ENCODE results near the gene PALM.
"Not testable (repeated sequence)": the region's sequence is repeated elsewhere in the genome, so short reads cannot be mapped to it uniquely, and the experiment has no call there.

Gene PALM

DNA sequence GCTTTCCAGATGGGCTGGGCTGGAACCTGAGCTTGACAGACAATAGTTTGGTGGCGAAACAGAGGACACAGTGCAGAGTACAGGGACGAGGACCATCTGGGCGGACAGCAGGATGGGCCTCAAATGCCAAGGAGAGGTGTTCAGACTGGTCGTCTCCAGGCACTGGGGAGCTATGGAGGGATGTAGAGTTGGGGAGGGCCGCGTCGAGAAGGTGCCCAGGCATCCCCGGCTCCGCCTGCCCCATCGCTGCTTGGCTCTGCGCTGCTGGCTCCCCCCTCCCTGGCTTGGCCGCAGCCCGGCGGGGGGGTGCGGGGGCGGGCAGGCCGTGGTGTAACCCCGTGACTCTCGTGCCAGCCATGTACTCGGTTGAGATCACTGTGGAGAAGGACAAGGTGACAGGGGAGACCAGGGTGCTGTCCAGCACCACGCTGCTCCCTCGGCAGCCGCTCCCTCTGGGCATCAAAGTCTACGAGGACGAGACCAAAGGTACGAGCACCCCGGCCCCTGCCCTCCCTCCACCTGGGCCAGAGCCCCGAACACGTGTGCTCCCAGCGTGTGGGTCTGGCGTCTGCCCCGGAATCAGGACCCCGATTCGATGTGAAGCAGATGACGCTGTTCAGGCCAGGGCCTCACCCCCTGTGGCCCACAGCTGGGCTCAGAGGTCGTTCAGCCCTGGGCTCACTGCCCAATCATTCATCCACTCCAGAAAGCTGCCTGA lies 31.4 kb downstream of the PALM start:
- Histone ChIP-seq H3K9me3 (ENCODE audit: control extremely low read depth in 1 of 5, control insufficient read depth in 4 of 5, insufficient read depth in 2 of 5, low read depth in 1 of 5, low read length in 4 of 5) (peaks cover 0 to 2% (median 0%) of the 10 kb centered on the region in 5 experiments), H3K4me3 (ENCODE audit: control insufficient read depth in 1 of 7, extremely low read depth in 1 of 7, insufficient read depth in 4 of 7, low read depth in 2 of 7, low read length in 6 of 7) (no peak overlapping the region), H3K27me3 (replicated peaks in 2 of 5; ENCODE audit: control insufficient read depth in 4 of 5, insufficient read depth in 5 of 5, low read length in 4 of 5) (no peaks in the 10 kb centered on the region), H3K36me3 (ENCODE audit: control insufficient read depth in 4 of 4, insufficient read depth in 4 of 4, low read length in 3 of 4) (no peaks in the 10 kb centered on the region), H3K27ac (ENCODE audit: insufficient read depth in 1 of 2, low read depth in 1 of 2, low read length in 2 of 2, poor library complexity in 1 of 2, severe bottlenecking in 2 of 2) (no peak overlapping the region), H3K4me1 (ENCODE audit: control extremely low read depth in 1 of 4, control insufficient read depth in 4 of 4, insufficient read depth in 4 of 4, low read length in 3 of 4) (no peaks in the 10 kb centered on the region)
- ChIA-PET CTCF (interaction anchor here (0.5 to 3.8 kb wide), 9 partner anchors 9 to 109 kb away, joined by 3 to 14 read pairs (median 3); no protein-coding TSS in a partner anchor), POLR2A (no interaction called here)
- DNase-seq = no peak
- WGBS (ENCODE audit: insufficient coverage) = 97% methylated on average over 24 of the region's 36 CpGs

DNA sequence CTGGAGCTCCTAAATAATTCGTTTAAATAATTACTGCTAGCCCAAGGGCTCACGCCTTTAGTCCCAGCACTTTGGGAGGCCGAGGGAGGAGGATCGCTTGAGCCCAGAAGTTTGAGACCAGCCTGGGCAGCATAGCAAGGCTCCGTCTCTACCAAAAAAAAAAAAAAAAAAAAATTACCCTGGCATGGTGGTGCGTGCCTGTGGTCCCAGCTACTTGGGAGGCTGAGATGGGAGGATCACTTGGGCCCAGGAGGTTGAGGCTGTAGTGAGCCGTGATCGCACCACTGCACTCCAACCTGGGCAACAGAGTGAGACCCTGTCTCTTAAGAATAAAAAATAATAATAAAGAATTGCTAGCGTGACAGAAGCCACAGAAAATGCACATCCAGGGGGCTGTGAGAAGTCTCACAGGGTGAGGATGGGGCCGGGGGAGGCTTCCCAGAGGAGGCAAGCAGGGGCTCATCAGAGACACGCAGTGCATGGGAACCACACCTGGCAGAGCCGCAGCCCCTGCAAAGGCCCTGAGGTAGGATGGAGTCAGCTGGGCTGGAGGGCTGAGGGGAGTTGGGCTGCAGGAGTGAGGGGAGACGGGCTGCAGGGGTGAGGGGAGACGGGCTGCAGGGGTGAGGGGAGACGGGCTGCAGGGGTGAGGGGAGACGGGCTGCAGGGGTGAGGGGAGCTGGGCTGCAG lies 32.2 kb downstream of the PALM start:
- ChIA-PET CTCF (interaction anchor here (0.5 to 3.8 kb wide), 7 partner anchors 10 to 157 kb away, joined by 3 to 14 read pairs (median 5); no protein-coding TSS in a partner anchor), POLR2A (interaction anchor here (0.6 to 0.9 kb wide), 2 partner anchors 13 to 109 kb away, joined by 4 to 6 read pairs; no protein-coding TSS in a partner anchor)
- WGBS (ENCODE audit: insufficient coverage) = 91% methylated on average over 7 of the region's 16 CpGs
- not testable (repeated sequence) for H3K27me3 ChIP-seq (replicated peaks in 2 of 5; ENCODE audit: control insufficient read depth in 4 of 5, insufficient read depth in 5 of 5, low read length in 4 of 5); H3K27ac ChIP-seq (ENCODE audit: insufficient read depth in 1 of 2, low read depth in 1 of 2, low read length in 2 of 2, poor library complexity in 1 of 2, severe bottlenecking in 2 of 2); H3K4me3 ChIP-seq (ENCODE audit: control insufficient read depth in 1 of 7, extremely low read depth in 1 of 7, insufficient read depth in 4 of 7, low read depth in 2 of 7, low read length in 6 of 7); H3K36me3 ChIP-seq (ENCODE audit: control insufficient read depth in 4 of 4, insufficient read depth in 4 of 4, low read length in 3 of 4); H3K9me3 ChIP-seq (ENCODE audit: control extremely low read depth in 1 of 5, control insufficient read depth in 4 of 5, insufficient read depth in 2 of 5, low read depth in 1 of 5, low read length in 4 of 5); H3K4me1 ChIP-seq (ENCODE audit: control extremely low read depth in 1 of 4, control insufficient read depth in 4 of 4, insufficient read depth in 4 of 4, low read length in 3 of 4)
- DNase-seq = peak in 2 of 3 donors; percentile 20 to 35

GRCh38 chr19:741506-742131 lies 32.9 kb downstream of the PALM start:
- ChIA-PET CTCF (interaction anchor here (0.5 to 3.8 kb wide), 7 partner anchors 11 to 157 kb away, joined by 3 to 14 read pairs (median 5); partner anchors contain the start of gene PALM), POLR2A (interaction anchor here (0.6 to 0.9 kb wide), 2 partner anchors 14 to 110 kb away, joined by 4 to 6 read pairs; no protein-coding TSS in a partner anchor)
- WGBS (ENCODE audit: insufficient coverage) = 82% methylated on average over 12 of the region's 19 CpGs
- no peak overlapping the region for H3K4me3 ChIP-seq (ENCODE audit: control insufficient read depth in 1 of 7, extremely low read depth in 1 of 7, insufficient read depth in 4 of 7, low read depth in 2 of 7, low read length in 6 of 7)
- no peak overlapping the region for H3K27ac ChIP-seq (ENCODE audit: insufficient read depth in 1 of 2, low read depth in 1 of 2, low read length in 2 of 2, poor library complexity in 1 of 2, severe bottlenecking in 2 of 2)
- peak; percentile 61 to 72 (median 70) for DNase-seq
- peaks cover 0 to 6% (median 0%) of the 10 kb centered on the region in 4 experiments for H3K36me3 ChIP-seq (ENCODE audit: control insufficient read depth in 4 of 4, insufficient read depth in 4 of 4, low read length in 3 of 4)
- H3K4me1 ChIP-seq (ENCODE audit: control extremely low read depth in 1 of 4, control insufficient read depth in 4 of 4, insufficient read depth in 4 of 4, low read length in 3 of 4) = no peaks in the 10 kb centered on the region
- no peaks in the 10 kb centered on the region for H3K27me3 ChIP-seq (replicated peaks in 2 of 5; ENCODE audit: control insufficient read depth in 4 of 5, insufficient read depth in 5 of 5, low read length in 4 of 5)
- H3K9me3 ChIP-seq (ENCODE audit: control extremely low read depth in 1 of 5, control insufficient read depth in 4 of 5, insufficient read depth in 2 of 5, low read depth in 1 of 5, low read length in 4 of 5) = peaks cover 0 to 5% (median 0%) of the 10 kb centered on the region in 5 experiments

GRCh38 chr19:742540-743075 lies 33.9 kb downstream of the PALM start:
- peaks cover 0 to 8% (median 0%) of the 10 kb centered on the region in 4 experiments for H3K36me3 ChIP-seq (ENCODE audit: control insufficient read depth in 4 of 4, insufficient read depth in 4 of 4, low read length in 3 of 4)
- H3K4me1 ChIP-seq (ENCODE audit: control extremely low read depth in 1 of 4, control insufficient read depth in 4 of 4, insufficient read depth in 4 of 4, low read length in 3 of 4) = no peaks in the 10 kb centered on the region
- H3K27me3 ChIP-seq (replicated peaks in 2 of 5; ENCODE audit: control insufficient read depth in 4 of 5, insufficient read depth in 5 of 5, low read length in 4 of 5) = no peaks in the 10 kb centered on the region
- CTCF ChIA-PET = interaction anchor here (0.6 to 2.1 kb wide), 3 partner anchors 27 to 76 kb away, joined by 3 to 7 read pairs (median 4); partner anchors contain the start of gene PALM
- H3K27ac ChIP-seq (ENCODE audit: insufficient read depth in 1 of 2, low read depth in 1 of 2, low read length in 2 of 2, poor library complexity in 1 of 2, severe bottlenecking in 2 of 2) = no peak overlapping the region
- H3K9me3 ChIP-seq (ENCODE audit: control extremely low read depth in 1 of 5, control insufficient read depth in 4 of 5, insufficient read depth in 2 of 5, low read depth in 1 of 5, low read length in 4 of 5) = peaks cover 0 to 11% (median 2%) of the 10 kb centered on the region in 5 experiments
- WGBS (ENCODE audit: insufficient coverage) = 99% methylated on average over 19 of the region's 24 CpGs
- no peak overlapping the region for H3K4me3 ChIP-seq (ENCODE audit: control insufficient read depth in 1 of 7, extremely low read depth in 1 of 7, insufficient read depth in 4 of 7, low read depth in 2 of 7, low read length in 6 of 7)
- no peak for DNase-seq
- POLR2A ChIA-PET = no interaction called here

DNA sequence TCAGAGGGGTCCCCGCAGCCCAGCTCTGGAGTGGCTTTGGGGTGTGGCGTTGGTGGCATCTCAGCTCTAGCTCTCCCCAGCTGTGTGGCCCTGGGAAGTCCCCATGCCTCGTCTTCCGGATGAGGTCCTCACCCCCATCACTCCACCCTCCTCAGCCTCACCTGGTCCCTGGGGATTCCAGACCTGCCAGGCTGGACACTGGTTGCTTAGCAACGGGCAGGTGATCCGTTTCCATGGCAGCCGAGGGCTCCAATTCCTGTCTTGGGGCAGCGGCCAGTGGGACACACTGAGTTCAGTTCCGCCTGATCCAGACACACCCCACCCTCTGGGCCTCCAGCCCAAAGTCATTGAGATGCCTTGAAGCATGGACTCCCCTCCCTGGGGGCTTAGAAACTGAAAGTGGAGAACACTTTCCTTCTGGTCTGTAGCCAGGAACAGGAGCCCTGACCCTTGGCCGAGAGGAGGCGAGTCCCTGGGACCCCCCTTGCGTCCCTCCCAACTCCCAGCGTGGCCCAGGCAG lies 34.5 kb downstream of the PALM start:
- peaks cover 0 to 13% (median 6%) of the 10 kb centered on the region in 5 experiments for H3K9me3 ChIP-seq (ENCODE audit: control extremely low read depth in 1 of 5, control insufficient read depth in 4 of 5, insufficient read depth in 2 of 5, low read depth in 1 of 5, low read length in 4 of 5)
- no peaks in the 10 kb centered on the region for H3K4me1 ChIP-seq (ENCODE audit: control extremely low read depth in 1 of 4, control insufficient read depth in 4 of 4, insufficient read depth in 4 of 4, low read length in 3 of 4)
- H3K27ac ChIP-seq (ENCODE audit: insufficient read depth in 1 of 2, low read depth in 1 of 2, low read length in 2 of 2, poor library complexity in 1 of 2, severe bottlenecking in 2 of 2) = no peak overlapping the region
- H3K27me3 ChIP-seq (replicated peaks in 2 of 5; ENCODE audit: control insufficient read depth in 4 of 5, insufficient read depth in 5 of 5, low read length in 4 of 5) = no peaks in the 10 kb centered on the region
- ChIA-PET CTCF (interaction anchor here (0.6 to 2.1 kb wide), 3 partner anchors 16 to 76 kb away, joined by 3 to 4 read pairs (median 4); partner anchors contain the start of gene PALM), POLR2A (no interaction called here)
- DNase-seq = no peak
- no peak overlapping the region for H3K4me3 ChIP-seq (ENCODE audit: control insufficient read depth in 1 of 7, extremely low read depth in 1 of 7, insufficient read depth in 4 of 7, low read depth in 2 of 7, low read length in 6 of 7)
- 98% methylated on average over 12 of the region's 13 CpGs for WGBS (ENCODE audit: insufficient coverage)
- peaks cover 0 to 8% (median 0%) of the 10 kb centered on the region in 4 experiments for H3K36me3 ChIP-seq (ENCODE audit: control insufficient read depth in 4 of 4, insufficient read depth in 4 of 4, low read length in 3 of 4)

GRCh38 chr19:745138-745537 lies 36.4 kb downstream of the PALM start:
- H3K4me3 ChIP-seq (ENCODE audit: control insufficient read depth in 1 of 7, extremely low read depth in 1 of 7, insufficient read depth in 4 of 7, low read depth in 2 of 7, low read length in 6 of 7) = not testable (repeated sequence)

More at GRCh38 chr19:745138-745537, 36.4 kb downstream of the PALM start:
- H3K4me1 ChIP-seq (ENCODE audit: control extremely low read depth in 1 of 4, control insufficient read depth in 4 of 4, insufficient read depth in 4 of 4, low read length in 3 of 4); POLR2A ChIA-PET; H3K36me3 ChIP-seq (ENCODE audit: control insufficient read depth in 4 of 4, insufficient read depth in 4 of 4, low read length in 3 of 4); H3K27ac ChIP-seq (ENCODE audit: insufficient read depth in 1 of 2, low read depth in 1 of 2, low read length in 2 of 2, poor library complexity in 1 of 2, severe bottlenecking in 2 of 2); DNase-seq; H3K27me3 ChIP-seq (replicated peaks in 2 of 5; ENCODE audit: control insufficient read depth in 4 of 5, insufficient read depth in 5 of 5, low read length in 4 of 5): not testable (repeated sequence)
- CTCF ChIA-PET = interaction anchor here (0.9 to 1.6 kb wide), 2 partner anchors 38 to 119 kb away, joined by 3 to 4 read pairs; no protein-coding TSS in a partner anchor
- H3K9me3 ChIP-seq (ENCODE audit: control extremely low read depth in 1 of 5, control insufficient read depth in 4 of 5, insufficient read depth in 2 of 5, low read depth in 1 of 5, low read length in 4 of 5) = peaks cover 0 to 13% (median 6%) of the 10 kb centered on the region in 5 experiments
- WGBS (ENCODE audit: insufficient coverage) = 98% methylated on average over 6 of the region's 7 CpGs
